ENCODE results near the gene GPI.
"Not testable (repeated sequence)": the region's sequence is repeated elsewhere in the genome, so short reads cannot be mapped to it uniquely, and the experiment has no call there.

Gene GPI

GRCh38 chr19:34368338-34368737 lies 3.3 kb downstream of the GPI start:
- DNase-seq: no peak

- not testable (repeated sequence) for DNase-seq
Measured at GRCh38 chr19:34369166-34369565, 4.2 kb downstream of the GPI start.

GRCh38 chr19:34370117-34370516 lies 5.1 kb downstream of the GPI start:
- no peak for DNase-seq

DNA sequence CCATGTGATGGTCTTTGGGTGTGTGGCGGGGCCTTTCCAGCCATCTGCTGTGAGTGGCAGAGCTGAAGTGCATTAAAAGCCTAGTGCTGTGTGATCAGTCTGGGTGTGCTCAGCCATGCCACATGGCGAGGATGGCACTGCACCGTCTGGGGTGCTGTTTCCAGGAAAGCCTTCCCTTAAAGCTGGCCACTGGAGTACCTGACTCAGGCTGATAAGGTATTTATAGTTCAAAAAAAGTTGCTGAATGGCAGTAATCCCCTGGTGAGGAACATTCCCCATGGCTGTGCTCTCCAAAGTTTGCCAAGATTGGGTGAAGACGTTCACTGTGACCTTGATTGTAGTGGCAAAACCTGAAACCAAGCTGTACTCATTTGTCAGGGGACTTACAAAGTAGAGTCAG lies 6.0 kb downstream of the GPI start:
- no peak for DNase-seq

- no peak for DNase-seq
Measured at GRCh38 chr19:34373601-34374288, 8.7 kb downstream of the GPI start.

GRCh38 chr19:34375598-34375997 lies 10.6 kb downstream of the GPI start:
- DNase-seq: no peak

DNA sequence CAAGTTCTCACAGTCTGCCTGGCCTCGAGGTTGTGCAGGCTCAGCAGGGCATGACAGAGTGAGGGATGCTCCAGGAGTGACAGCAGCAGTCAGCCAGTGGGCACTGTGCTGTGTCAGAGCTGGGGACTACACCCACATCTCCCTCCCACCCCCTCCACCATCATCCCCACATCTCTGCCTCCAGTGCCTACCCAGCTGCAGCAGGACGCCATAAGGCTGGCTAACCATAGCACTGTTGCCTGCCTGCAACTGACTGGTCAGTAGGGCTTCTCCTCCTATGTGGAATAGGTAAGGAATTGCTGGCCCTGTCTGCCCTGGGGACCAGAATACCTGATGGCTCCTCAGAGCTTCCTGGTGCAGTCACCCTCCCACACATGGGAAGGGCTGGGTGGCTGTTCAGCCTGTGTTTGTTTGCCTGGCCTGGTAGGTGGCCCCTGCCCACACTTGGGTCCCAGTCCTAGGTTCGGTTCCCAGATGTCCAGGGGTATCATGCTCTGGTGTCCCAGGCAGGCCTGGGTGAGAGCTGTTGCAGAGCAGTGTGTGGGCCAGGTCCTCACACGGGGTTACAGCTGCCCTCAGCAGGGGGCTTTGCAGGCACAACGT lies 15.7 kb downstream of the GPI start:
- DNase-seq: no peak

DNA sequence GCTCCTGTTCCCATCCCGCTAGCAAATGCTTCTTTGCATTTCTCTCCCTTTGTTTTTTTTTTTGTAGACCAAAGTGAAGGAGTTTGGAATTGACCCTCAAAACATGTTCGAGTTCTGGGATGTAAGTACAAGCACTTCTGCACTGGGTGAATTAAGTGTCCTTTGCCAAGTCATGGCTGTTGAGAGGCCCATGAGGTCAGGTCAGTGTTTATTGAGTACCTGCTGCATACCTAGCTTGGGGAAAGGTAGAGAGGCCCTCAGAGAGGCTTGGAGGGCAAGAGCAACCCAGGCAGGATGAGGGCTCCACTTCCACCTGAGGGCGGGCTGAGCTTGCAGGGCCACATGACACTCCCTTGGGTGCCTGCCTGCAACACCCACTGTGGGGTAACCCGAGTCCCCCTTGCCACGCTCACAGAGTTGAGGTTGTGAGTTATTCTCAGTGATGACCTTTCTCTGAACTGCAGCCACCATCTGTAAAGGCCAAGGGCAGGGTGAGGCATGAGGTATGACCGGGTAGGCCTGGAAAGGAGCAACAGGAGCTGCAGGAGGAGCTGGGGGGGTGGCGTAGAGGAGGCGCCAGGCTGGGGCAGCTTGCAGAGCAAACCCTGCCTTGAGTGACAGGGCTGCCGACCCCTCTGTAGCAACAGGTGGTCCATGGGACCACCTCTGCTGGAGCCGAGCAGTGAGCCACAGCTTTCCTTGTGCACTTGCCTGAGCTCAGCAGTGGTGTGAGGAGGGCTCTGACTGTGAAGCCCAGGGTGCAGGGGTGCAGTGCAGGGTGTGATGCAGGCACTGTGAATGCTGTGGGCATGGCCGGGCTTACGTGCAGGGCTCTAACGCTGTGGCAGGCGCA lies 16.6 kb downstream of the GPI start:
- no peak for DNase-seq

DNA sequence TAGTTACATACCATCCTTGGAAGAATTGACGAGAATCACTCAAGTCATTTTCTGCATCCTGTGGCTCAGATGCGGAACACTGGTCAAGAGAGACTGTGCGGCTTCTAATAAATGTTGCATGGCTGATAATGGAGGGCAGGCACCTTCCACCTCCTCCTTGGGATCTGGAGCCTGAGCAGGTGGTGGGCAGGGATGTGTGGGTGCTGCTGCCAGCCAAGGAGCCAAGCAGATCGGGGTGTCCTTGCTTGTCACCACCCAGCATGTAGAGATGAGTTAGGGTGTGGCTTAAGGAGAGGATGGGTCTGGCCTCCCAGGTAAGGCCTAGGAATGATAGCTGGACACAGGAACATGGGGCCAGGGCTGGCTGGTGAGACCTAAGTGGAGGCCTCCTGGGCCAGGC lies 17.5 kb downstream of the GPI start:
- DNase-seq: no peak

GRCh38 chr19:34383599-34383998 lies 18.6 kb downstream of the GPI start:
- DNase-seq: no peak

DNA sequence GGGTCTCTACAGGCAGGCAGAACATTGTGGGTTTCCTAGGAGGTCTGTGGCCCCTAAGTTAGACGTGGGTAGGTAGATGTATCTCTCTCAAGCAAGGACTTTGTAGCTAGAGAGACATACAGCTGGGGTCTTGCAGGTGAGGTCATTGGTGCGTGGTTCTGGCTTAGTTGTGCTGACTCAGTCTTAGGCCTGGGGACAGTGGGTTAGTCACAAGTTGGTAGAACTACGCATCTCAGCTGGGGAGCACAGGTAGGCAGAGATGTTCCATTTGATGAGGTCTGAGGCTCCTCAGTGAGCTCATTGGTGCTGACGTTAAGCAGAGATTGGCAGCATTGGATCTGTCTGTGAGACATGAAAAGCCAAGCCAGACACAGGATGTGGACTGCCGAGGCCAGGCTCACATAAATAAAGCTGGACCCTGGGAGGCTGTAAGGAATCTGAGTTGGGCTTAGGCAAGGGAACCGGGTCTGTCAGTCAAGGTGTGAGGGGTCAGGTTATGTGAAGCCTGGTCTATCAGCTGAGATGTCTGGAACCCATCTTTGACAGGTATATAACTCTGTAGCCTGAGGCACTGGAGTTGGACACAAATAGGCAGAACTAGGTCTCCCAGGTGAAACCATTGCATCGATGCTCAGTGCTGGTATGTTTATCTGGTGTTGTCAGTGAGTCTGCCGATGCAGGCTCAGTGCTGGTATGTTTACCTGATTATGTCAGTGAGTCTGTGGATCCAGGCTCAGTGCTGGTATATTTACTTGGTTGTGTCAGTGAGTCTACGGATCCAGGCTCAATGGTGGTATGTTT lies 21.8 kb downstream of the GPI start:
- DNase-seq: no peak

DNA sequence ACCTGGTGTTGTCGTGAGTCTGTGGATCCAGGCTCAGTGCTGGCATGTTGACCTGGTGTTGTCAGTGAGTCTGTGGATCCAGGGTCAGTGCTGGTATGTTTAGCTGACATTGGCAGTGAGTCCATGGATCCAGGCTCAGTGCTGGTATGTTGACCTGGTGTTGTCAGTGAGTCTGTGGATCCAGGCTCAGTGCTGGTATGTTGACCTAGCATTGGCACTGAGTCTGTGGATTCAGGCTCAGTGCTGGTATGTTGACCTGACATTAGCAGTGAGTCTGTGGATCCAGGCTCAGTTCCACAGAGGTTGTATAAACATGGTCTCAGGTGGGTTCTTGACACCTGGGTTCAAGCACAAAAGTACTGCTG lies 22.4 kb downstream of the GPI start:
- DNase-seq: no peak

- DNase-seq: not testable (repeated sequence)
Measured at GRCh38 chr19:34388745-34389144, 23.7 kb downstream of the GPI start.

GRCh38 chr19:34391813-34392212 lies 26.8 kb downstream of the GPI start:
- DNase-seq: no peak

DNA sequence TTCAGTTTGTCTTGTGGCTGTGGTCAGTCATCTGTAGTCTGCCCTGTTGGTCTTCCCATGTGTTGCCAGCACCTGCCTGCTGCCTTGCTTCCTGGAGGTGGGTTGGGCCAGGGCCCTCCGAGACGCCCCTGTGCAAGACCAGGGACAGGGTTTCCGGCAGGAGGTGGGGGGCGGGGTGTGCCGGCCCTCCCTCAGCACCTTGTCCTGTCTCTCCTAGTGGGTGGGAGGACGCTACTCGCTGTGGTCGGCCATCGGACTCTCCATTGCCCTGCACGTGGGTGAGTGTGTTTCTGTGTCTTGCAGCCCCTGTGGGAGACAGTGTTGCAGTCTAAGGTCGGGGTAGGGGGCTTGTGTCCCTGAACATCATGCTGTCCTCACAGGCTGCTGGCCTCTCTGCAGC lies 28.0 kb downstream of the GPI start:
- no peak for DNase-seq

- DNase-seq: no peak
Measured at GRCh38 chr19:34393629-34394028, 28.6 kb downstream of the GPI start.

GRCh38 chr19:34397853-34398252 lies 32.9 kb downstream of the GPI start:
- no peak for DNase-seq

DNA sequence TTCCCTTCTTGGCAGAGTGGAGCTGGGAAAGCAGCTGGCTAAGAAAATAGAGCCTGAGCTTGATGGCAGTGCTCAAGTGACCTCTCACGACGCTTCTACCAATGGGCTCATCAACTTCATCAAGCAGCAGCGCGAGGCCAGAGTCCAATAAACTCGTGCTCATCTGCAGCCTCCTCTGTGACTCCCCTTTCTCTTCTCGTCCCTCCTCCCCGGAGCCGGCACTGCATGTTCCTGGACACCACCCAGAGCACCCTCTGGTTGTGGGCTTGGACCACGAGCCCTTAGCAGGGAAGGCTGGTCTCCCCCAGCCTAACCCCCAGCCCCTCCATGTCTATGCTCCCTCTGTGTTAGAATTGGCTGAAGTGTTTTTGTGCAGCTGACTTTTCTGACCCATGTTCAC lies 34.9 kb downstream of the GPI start:
- no peak for DNase-seq

DNA sequence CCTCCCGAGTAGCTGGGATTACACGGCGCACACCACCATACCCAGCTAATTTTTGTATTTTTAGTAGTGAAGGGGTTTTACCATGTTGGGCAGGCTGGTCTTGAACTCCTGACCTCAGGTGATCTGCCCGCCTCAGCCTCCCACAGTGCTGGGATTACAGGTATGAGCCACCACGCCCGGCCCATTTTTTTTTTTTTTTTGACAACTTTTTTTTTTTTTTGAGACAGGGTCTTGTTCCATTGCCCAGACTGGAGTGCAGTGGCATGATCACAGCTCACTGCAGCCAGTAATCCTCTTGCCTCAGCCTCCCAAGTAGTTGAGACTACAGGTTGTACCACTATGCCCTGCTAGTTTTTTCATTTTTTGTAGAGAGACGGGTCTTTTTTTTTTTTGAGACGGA lies 35.8 kb downstream of the GPI start:
- DNase-seq: not testable (repeated sequence)

DNA sequence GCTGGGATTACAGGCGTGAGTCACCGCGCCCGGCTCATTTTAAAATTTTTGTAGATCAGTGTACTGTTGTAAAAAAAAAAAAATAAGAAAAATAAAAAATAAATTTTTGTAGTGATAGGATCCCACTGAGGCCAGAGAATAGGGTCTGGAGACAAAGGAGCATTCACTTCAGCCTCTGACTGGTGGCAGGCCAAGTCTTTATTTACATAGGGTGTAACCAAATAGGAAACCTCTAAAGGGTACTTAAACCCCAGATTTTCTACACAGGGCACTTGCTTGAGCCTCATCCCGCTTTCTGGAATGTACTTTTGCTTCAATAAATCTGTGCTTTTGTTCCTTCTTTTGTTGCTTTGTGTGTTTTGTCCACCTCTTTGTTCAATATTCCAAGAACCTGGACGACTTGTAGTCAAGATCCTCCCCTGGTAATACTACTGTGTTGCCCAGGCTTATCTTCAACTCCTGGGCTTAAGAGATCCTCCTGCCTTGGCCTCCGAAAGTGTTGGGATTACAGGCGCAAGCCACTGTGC lies 37.1 kb downstream of the GPI start:
- DNase-seq: no peak

- DNase-seq: no peak
Measured at GRCh38 chr19:34403784-34404108, 38.8 kb downstream of the GPI start.

GRCh38 chr19:34404109-34404909 lies 39.3 kb downstream of the GPI start, which contains the start of gene PDCD2L:
PDCD2L (plus strand) TSS chr19:34404399; CDS start chr19:34404431, 32 bp downstream.
- peak; percentile 81 to 92 (median 89) for DNase-seq
